Measurements from ENCODE around the gene ZSWIM3.

ZSWIM3 gene

GRCh38 chr20:45833030-45833882 is 24.2 kb upstream of the ZSWIM3 start, which contains the start of gene SNX21:
Gene SNX21 (plus strand): TSS chr20:45833799. CDS start chr20:45833920, 121 bp downstream.
- Histone ChIP-seq H3K36me3 (ENCODE audit: control insufficient read depth in 2 of 2, insufficient read depth in 2 of 2, low read length in 2 of 2) (peaks cover 3 to 4% of the 10 kb centered on the region in 2 donors), H3K4me1 (ENCODE audit: control insufficient read depth in 2 of 2, insufficient read depth in 2 of 2, low read length in 2 of 2) (peaks cover 15 to 22% of the 10 kb centered on the region in 2 donors), H3K4me3 (ENCODE audit: low read length in 2 of 2) (peak within 1 kb of the TSS; percentile 68 to 77), H3K9me3 (ENCODE audit: control insufficient read depth in 2 of 2, low read length in 2 of 2) (no peaks in the 10 kb centered on the region), H3K27me3 (ENCODE audit: control insufficient read depth in 2 of 2, insufficient read depth in 2 of 2, low read length in 2 of 2) (no peaks in the 10 kb centered on the region), H3K27ac (ENCODE audit: low read depth in 2 of 2, low read length in 2 of 2) (peak within 1 kb of the TSS; percentile 64 to 87), H3K9ac (ENCODE audit: low read depth in 1 of 2, low read length in 2 of 2) (peak within 1 kb of the TSS; percentile 52 to 82)

GRCh38 chr20:45833883-45834796 is 23.3 kb upstream of the ZSWIM3 start:
- Histone ChIP-seq H3K9ac (ENCODE audit: low read depth in 1 of 2, low read length in 2 of 2) (peak overlapping the region; percentile 52 to 82), H3K4me1 (ENCODE audit: control insufficient read depth in 2 of 2, insufficient read depth in 2 of 2, low read length in 2 of 2) (peaks cover 15 to 22% of the 10 kb centered on the region in 2 donors), H3K9me3 (ENCODE audit: control insufficient read depth in 2 of 2, low read length in 2 of 2) (no peaks in the 10 kb centered on the region), H3K27me3 (ENCODE audit: control insufficient read depth in 2 of 2, insufficient read depth in 2 of 2, low read length in 2 of 2) (no peaks in the 10 kb centered on the region), H3K4me3 (ENCODE audit: low read length in 2 of 2) (peak overlapping the region; percentile 68 to 77), H3K27ac (ENCODE audit: low read depth in 2 of 2, low read length in 2 of 2) (peak overlapping the region; percentile 64 to 87), H3K36me3 (ENCODE audit: control insufficient read depth in 2 of 2, insufficient read depth in 2 of 2, low read length in 2 of 2) (peaks cover 3 to 4% of the 10 kb centered on the region in 2 donors)

GRCh38 chr20:45834797-45835161 is 22.6 kb upstream of the ZSWIM3 start:
- peak overlapping the region; percentile 64 to 87 for H3K27ac ChIP-seq (ENCODE audit: low read depth in 2 of 2, low read length in 2 of 2)
- H3K9ac ChIP-seq (ENCODE audit: low read depth in 1 of 2, low read length in 2 of 2) = peak overlapping the region; percentile 52 to 82
- peak overlapping the region; percentile 68 to 77 for H3K4me3 ChIP-seq (ENCODE audit: low read length in 2 of 2)
- H3K4me1 ChIP-seq (ENCODE audit: control insufficient read depth in 2 of 2, insufficient read depth in 2 of 2, low read length in 2 of 2) = peaks cover 15 to 22% of the 10 kb centered on the region in 2 donors
- H3K27me3 ChIP-seq (ENCODE audit: control insufficient read depth in 2 of 2, insufficient read depth in 2 of 2, low read length in 2 of 2) = no peaks in the 10 kb centered on the region
- H3K9me3 ChIP-seq (ENCODE audit: control insufficient read depth in 2 of 2, low read length in 2 of 2) = no peaks in the 10 kb centered on the region
- peaks cover 3 to 5% of the 10 kb centered on the region in 2 donors for H3K36me3 ChIP-seq (ENCODE audit: control insufficient read depth in 2 of 2, insufficient read depth in 2 of 2, low read length in 2 of 2)

- Histone ChIP-seq H3K9me3 (ENCODE audit: control insufficient read depth in 2 of 2, low read length in 2 of 2) (no peaks in the 10 kb centered on the region), H3K27me3 (ENCODE audit: control insufficient read depth in 2 of 2, insufficient read depth in 2 of 2, low read length in 2 of 2) (no peaks in the 10 kb centered on the region), H3K4me3 (ENCODE audit: low read length in 2 of 2) (no peak overlapping the region), H3K9ac (ENCODE audit: low read depth in 1 of 2, low read length in 2 of 2) (no peak overlapping the region), H3K27ac (ENCODE audit: low read depth in 2 of 2, low read length in 2 of 2) (peak overlapping the region in 1 of 2 donors; percentile 2), H3K36me3 (ENCODE audit: control insufficient read depth in 2 of 2, insufficient read depth in 2 of 2, low read length in 2 of 2) (peaks cover 3 to 8% of the 10 kb centered on the region in 2 donors), H3K4me1 (ENCODE audit: control insufficient read depth in 2 of 2, insufficient read depth in 2 of 2, low read length in 2 of 2) (peaks cover 15 to 22% of the 10 kb centered on the region in 2 donors)
These were observed 22.1 kb upstream of the ZSWIM3 start for GRCh38 chr20:45835329-45835765.

- peaks cover 15 to 22% of the 10 kb centered on the region in 2 donors for H3K4me1 ChIP-seq (ENCODE audit: control insufficient read depth in 2 of 2, insufficient read depth in 2 of 2, low read length in 2 of 2)
- H3K9me3 ChIP-seq (ENCODE audit: control insufficient read depth in 2 of 2, low read length in 2 of 2) = no peaks in the 10 kb centered on the region
- H3K27ac ChIP-seq (ENCODE audit: low read depth in 2 of 2, low read length in 2 of 2) = peak overlapping the region; percentile 0 to 2
- no peak overlapping the region for H3K4me3 ChIP-seq (ENCODE audit: low read length in 2 of 2)
- H3K27me3 ChIP-seq (ENCODE audit: control insufficient read depth in 2 of 2, insufficient read depth in 2 of 2, low read length in 2 of 2) = no peaks in the 10 kb centered on the region
- H3K9ac ChIP-seq (ENCODE audit: low read depth in 1 of 2, low read length in 2 of 2) = no peak overlapping the region
- H3K36me3 ChIP-seq (ENCODE audit: control insufficient read depth in 2 of 2, insufficient read depth in 2 of 2, low read length in 2 of 2) = peaks cover 3 to 11% of the 10 kb centered on the region in 2 donors
These were observed 21.6 kb upstream of the ZSWIM3 start for GRCh38 chr20:45835825-45836224.

GRCh38 chr20:45836841-45837240 is 20.6 kb upstream of the ZSWIM3 start:
- H3K9me3 ChIP-seq (ENCODE audit: control insufficient read depth in 2 of 2, low read length in 2 of 2) = no peaks in the 10 kb centered on the region
- H3K9ac ChIP-seq (ENCODE audit: low read depth in 1 of 2, low read length in 2 of 2) = no peak overlapping the region
- peaks cover 11 to 21% of the 10 kb centered on the region in 2 donors for H3K36me3 ChIP-seq (ENCODE audit: control insufficient read depth in 2 of 2, insufficient read depth in 2 of 2, low read length in 2 of 2)
- peaks cover 15 to 22% of the 10 kb centered on the region in 2 donors for H3K4me1 ChIP-seq (ENCODE audit: control insufficient read depth in 2 of 2, insufficient read depth in 2 of 2, low read length in 2 of 2)
- H3K27me3 ChIP-seq (ENCODE audit: control insufficient read depth in 2 of 2, insufficient read depth in 2 of 2, low read length in 2 of 2) = no peaks in the 10 kb centered on the region
- H3K27ac ChIP-seq (ENCODE audit: low read depth in 2 of 2, low read length in 2 of 2) = no peak overlapping the region
- H3K4me3 ChIP-seq (ENCODE audit: low read length in 2 of 2) = no peak overlapping the region

GRCh38 chr20:45840700-45841198 is 16.7 kb upstream of the ZSWIM3 start:
- no peaks in the 10 kb centered on the region for H3K27me3 ChIP-seq (ENCODE audit: control insufficient read depth in 2 of 2, insufficient read depth in 2 of 2, low read length in 2 of 2)
- peaks cover 0 to under 1% of the 10 kb centered on the region in 2 donors for H3K4me1 ChIP-seq (ENCODE audit: control insufficient read depth in 2 of 2, insufficient read depth in 2 of 2, low read length in 2 of 2)
- H3K9ac ChIP-seq (ENCODE audit: low read depth in 1 of 2, low read length in 2 of 2) = no peak overlapping the region
- H3K36me3 ChIP-seq (ENCODE audit: control insufficient read depth in 2 of 2, insufficient read depth in 2 of 2, low read length in 2 of 2) = peaks cover 36 to 52% of the 10 kb centered on the region in 2 donors
- H3K27ac ChIP-seq (ENCODE audit: low read depth in 2 of 2, low read length in 2 of 2) = no peak overlapping the region
- H3K9me3 ChIP-seq (ENCODE audit: control insufficient read depth in 2 of 2, low read length in 2 of 2) = no peaks in the 10 kb centered on the region
- H3K4me3 ChIP-seq (ENCODE audit: low read length in 2 of 2) = no peak overlapping the region

- Histone ChIP-seq H3K9ac (ENCODE audit: low read depth in 1 of 2, low read length in 2 of 2) (no peak overlapping the region), H3K27ac (ENCODE audit: low read depth in 2 of 2, low read length in 2 of 2) (peak overlapping the region in 1 of 2 donors; percentile 9), H3K27me3 (ENCODE audit: control insufficient read depth in 2 of 2, insufficient read depth in 2 of 2, low read length in 2 of 2) (no peaks in the 10 kb centered on the region), H3K4me1 (ENCODE audit: control insufficient read depth in 2 of 2, insufficient read depth in 2 of 2, low read length in 2 of 2) (no peaks in the 10 kb centered on the region), H3K9me3 (ENCODE audit: control insufficient read depth in 2 of 2, low read length in 2 of 2) (no peaks in the 10 kb centered on the region), H3K4me3 (ENCODE audit: low read length in 2 of 2) (no peak overlapping the region), H3K36me3 (ENCODE audit: control insufficient read depth in 2 of 2, insufficient read depth in 2 of 2, low read length in 2 of 2) (peaks cover 42 to 57% of the 10 kb centered on the region in 2 donors)
These were observed 15.8 kb upstream of the ZSWIM3 start for GRCh38 chr20:45841407-45842129.

GRCh38 chr20:45842169-45842812 is 15.1 kb upstream of the ZSWIM3 start:
- H3K36me3 ChIP-seq (ENCODE audit: control insufficient read depth in 2 of 2, insufficient read depth in 2 of 2, low read length in 2 of 2) = peaks cover 39 to 61% of the 10 kb centered on the region in 2 donors
- H3K4me1 ChIP-seq (ENCODE audit: control insufficient read depth in 2 of 2, insufficient read depth in 2 of 2, low read length in 2 of 2) = no peaks in the 10 kb centered on the region
- no peak overlapping the region for H3K9ac ChIP-seq (ENCODE audit: low read depth in 1 of 2, low read length in 2 of 2)
- peak overlapping the region; percentile 1 to 9 for H3K27ac ChIP-seq (ENCODE audit: low read depth in 2 of 2, low read length in 2 of 2)
- no peaks in the 10 kb centered on the region for H3K9me3 ChIP-seq (ENCODE audit: control insufficient read depth in 2 of 2, low read length in 2 of 2)
- no peaks in the 10 kb centered on the region for H3K27me3 ChIP-seq (ENCODE audit: control insufficient read depth in 2 of 2, insufficient read depth in 2 of 2, low read length in 2 of 2)
- H3K4me3 ChIP-seq (ENCODE audit: low read length in 2 of 2) = no peak overlapping the region

Data from mucosa of rectum (tissue), 2 donors.